Measurements from ENCODE around the gene EXOSC1.

- TF ChIP-seq, protein P1, sequence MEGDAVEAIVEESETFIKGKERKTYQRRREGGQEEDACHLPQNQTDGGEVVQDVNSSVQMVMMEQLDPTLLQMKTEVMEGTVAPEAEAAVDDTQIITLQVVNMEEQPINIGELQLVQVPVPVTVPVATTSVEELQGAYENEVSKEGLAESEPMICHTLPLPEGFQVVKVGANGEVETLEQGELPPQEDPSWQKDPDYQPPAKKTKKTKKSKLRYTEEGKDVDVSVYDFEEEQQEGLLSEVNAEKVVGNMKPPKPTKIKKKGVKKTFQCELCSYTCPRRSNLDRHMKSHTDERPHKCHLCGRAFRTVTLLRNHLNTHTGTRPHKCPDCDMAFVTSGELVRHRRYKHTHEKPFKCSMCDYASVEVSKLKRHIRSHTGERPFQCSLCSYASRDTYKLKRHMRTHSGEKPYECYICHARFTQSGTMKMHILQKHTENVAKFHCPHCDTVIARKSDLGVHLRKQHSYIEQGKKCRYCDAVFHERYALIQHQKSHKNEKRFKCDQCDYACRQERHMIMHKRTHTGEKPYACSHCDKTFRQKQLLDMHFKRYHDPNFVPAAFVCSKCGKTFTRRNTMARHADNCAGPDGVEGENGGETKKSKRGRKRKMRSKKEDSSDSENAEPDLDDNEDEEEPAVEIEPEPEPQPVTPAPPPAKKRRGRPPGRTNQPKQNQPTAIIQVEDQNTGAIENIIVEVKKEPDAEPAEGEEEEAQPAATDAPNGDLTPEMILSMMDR (IDR thresholded peaks at IDR 0.05): no peak
- no peak for TF ChIP-seq POLR2A (IDR thresholded peaks at IDR 0.05)
Observed at GRCh38 chr10:97445357-97445721, 467 bp downstream of the EXOSC1 start.
